Measurements from ENCODE around the gene FASLG.

Gene FASLG

DNA sequence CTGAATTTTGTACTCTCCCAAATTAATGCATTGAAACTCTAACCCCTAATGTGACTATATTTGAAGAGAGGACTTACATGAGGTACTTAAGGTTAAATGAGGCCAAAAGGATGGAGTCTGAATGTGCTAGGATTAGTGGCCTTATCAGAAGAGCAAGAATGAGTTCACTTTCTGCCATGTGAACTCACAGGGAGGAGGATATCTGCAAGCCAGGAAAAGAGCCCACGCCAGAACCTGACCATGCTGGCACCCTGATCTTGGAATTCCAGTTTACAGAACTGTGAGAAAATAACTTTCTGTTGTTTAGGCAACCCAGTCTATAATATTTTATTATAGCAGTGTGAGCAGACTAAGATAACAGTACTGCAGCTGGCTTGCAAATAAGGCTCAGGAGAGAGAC, 12.2 kb upstream of the FASLG start:
- DNase-seq (ENCODE audit: low spot score), result no peak

DNA sequence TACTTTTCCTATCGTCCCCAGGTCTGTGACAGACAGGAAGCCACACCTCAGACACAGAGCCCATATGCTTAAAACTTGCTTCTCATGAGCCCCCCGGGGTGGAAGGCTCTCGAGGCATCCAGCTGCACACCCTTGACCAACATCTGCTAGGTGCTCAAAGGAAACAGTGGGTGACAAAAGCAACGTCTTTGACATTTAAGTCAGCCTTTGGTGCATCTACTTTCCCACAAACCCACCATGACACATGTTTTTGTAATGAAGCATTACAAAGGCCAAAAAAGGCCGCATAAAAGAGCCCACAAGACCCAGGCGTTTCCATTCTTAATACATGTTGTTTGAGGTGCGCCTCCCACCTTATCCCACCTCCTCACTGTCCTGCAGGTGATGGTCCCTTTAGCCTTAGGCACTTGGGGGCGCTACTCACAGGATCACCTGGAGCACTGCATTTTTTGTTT, 11.8 kb upstream of the FASLG start:
- no peak for DNase-seq (ENCODE audit: low spot score)

DNA sequence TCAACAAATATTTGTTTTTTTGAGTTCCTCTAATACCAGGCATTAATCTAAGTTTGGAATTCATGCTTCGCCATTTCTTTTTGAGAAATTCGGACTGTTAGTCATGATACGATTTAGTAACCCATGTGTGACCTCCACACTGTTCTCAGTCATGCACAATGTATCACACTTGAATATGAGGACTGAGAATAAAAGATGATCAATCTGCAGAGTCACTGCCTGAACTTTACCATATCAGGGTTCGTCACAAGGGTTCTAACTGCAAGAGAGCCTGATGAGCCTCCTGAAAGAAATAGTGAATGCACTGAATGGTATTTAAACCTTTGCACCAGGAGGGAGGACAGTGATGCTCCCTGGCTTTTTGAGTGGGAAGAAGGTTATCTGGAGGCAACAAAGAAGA, 10.9 kb upstream of the FASLG start:
- DNase-seq (ENCODE audit: low spot score), result no peak

DNA sequence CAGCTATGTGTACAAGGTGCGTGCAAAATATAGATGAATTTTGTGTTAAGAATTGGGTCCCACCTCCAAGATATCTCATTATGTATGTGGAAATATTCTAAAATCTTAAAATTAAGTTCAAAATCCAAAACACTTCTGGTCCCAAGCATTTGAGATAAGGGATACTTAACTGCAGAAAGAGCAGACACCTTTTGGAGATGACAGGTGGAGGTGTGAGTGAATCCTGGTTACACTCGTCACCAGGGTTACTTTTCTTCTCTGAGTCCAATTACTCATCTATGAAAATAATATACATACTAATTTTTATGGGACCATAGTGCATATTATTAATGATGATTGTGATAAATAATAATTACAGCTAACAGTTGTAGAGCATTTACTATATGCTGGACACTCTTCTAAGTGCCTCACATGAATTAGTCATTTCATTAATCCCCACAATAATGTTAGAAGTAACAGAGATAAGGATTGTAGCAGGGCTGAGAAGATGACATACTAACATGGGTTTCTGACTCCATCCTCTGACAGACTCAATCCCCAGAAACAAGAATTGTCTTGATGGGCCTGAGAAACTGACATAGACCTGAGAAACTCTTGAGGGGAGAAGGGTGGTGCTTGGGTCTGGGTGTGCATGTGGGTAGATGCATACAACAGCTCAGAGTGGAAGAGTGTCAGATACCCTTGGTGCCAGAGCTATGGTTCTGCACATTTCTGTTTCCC, 8.3 kb upstream of the FASLG start:
- DNase-seq (ENCODE audit: low spot score), result no peak

DNA sequence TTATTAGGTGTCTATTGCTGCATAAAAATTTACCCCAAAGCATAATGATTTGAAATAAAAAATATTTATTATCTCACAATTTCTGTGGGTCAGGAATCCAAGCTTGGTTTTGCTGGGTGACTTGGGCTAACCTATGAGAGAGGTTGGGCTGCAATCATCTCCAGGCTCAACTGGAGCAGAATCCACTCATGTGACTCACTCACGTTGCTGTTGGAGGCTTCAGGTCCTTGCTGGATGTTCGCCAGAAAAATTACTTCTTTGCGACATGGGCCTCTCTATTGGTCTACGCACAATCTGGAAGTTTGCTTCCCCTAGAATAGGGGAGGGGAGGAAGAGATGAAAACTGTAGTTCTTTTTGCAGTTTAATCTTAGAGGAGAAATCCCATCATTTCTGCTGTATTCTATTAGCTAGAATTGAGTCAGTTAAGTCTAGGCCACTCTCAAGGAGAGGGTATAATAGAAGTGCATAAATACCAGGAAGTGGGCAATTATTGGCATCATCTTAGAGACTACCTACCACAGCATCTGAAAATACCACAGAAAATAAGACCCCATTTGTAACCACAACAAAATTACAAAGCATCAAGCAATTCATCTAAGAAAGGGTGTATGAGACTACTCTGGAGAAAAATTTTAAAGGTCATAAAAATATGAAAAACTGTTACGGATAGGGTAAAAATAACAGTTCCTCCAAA, 5.7 kb upstream of the FASLG start:
- no peak for DNase-seq (ENCODE audit: low spot score)

DNA sequence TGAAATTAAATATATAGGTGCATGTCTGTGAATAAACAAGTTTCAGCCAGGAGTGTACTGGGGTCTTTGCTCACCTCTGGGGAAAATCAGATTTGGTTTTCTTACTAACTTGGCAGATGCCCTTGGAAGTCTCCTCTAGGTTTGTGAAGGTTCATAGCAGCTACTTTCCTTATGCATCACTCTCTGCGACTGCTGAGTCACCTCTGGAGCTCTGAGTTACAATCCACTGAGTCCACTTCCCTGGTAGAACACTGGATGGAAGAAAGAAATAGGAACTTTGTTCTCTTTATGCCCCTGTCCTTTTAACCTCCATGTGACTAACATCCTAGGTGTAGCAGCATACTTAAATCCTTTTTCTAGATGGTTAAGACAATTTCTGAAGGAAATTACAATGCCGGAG, 4.4 kb upstream of the FASLG start:
- no peak for DNase-seq (ENCODE audit: low spot score)

DNA sequence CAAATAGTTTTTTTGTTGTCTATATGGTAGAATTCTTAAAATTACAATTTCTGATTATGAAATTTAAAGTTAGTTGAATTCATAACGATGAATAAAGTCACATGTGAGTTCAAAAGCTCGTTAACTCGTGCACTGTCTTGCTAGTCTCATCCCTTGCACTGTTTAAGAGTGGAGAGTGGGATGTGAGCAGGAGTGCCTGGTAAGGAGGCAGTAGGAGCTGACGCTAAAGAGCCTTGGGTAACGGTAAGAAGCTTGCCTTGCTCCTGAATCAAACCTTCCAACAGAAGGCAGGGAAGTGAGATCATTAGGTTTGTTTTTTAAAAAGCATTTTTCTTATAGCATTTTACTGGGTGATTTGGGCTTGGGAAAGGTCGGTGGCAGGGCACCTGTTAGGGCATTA, 2.3 kb upstream of the FASLG start:
- no peak for DNase-seq (ENCODE audit: low spot score)

DNA sequence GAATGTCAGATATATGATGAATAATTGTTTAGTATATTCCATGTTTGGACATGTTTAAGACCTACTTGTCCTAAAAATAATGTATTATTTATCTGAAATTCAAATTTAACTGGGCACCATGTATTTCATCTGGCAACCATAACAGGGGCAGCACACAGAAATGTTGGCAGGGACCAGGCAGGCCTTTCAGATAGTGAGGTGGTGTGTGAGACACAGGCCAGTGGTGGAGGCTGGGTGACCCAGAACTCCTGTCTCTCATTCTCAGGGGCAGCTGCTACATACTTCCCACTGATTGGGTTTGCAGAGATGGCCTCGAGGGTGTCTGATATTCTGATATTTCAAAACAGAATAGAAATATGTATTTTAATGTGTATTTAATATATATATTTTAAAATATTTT, 1.3 kb upstream of the FASLG start:
- no peak for DNase-seq (ENCODE audit: low spot score)

DNA sequence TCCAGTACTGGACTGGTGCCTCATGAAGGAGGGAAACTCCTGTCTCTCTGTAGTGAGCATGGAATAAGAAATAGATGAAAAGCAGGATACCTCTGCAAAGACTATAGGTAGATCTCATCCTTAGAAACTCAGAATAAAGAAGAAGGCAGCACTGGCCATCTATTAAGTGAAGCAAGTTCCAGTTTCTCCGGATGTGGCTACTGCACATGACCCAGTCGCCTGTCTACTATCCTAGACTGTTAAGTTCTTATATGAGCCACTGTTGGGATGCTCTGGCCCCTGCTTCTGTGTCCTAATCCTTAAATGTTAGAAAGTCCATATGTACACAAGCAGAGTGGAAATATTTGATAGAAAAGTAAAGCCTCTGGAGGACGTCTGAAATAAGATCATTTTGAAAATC, 2.2 kb downstream of the FASLG start:
- no peak for DNase-seq (ENCODE audit: low spot score)

DNA sequence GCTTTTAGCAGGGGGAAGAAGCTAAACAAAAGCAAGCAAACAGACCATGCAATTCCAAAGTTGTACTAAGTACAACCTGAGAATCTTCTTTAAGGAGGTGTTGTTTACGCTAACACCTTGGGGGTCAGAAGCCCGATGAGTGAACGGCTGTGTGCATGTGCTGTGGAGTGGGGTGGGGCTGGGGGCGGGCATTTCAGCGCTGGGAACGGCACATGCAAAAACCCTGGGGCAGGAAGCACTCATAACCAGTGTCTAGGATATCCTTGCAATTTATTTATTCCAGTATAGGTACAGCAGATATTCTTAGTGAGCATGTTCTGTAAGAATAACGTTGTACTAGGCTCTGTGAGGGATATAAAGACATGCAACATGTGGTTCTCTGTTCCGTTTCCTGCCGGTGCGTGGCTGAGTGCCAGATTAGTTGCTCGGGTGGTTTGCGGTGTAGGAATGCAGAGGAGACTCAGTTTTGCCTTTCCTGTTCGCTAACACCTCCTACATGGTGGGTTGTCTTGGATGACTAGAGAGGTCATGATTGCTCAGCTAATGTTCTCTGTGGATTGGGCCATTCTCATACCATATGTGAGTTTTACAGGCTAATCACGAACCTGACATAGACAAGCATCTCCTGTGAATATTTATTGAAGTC, 3.7 kb downstream of the FASLG start:
- DNase-seq (ENCODE audit: low spot score), result no peak

DNA sequence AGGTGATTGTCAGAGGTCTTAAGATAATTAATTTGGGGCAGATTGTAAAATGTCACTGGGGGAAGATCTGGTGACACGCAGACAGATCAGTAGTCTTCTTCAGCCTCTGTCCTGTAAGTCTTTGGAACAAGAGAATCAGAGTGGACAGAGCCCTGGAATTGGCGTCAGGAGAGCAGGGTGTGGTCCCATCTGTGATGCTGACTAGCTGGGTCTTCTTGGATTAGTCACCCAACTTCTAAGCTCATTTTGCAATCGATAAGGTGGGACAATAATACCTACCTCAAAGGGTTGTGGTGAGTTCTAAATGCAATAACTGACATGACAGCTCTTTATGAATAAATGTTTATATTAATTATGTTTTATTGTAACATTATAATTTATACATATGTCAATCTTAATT, 4.8 kb downstream of the FASLG start:
- DNase-seq (ENCODE audit: low spot score), result no peak

DNA sequence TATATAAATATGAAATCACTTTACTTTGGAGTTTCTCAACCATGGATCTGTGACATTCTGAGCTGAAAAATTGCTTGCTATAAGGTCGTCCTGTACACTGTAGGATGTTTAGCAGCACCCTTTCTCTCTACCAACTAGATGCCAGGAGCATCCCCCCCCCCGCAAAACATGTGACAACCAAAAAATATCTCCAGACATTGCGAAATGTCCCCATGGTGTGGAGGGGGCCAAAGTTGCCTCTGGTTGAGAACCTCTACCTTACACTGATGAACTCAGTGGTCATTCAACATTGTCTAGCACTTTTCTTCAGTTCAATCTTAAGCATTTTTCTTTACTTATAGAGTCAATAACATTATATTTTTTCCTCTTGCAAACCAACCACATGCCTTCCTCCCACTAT, 9.2 kb downstream of the FASLG start:
- DNase-seq (ENCODE audit: low spot score), result no peak

DNA sequence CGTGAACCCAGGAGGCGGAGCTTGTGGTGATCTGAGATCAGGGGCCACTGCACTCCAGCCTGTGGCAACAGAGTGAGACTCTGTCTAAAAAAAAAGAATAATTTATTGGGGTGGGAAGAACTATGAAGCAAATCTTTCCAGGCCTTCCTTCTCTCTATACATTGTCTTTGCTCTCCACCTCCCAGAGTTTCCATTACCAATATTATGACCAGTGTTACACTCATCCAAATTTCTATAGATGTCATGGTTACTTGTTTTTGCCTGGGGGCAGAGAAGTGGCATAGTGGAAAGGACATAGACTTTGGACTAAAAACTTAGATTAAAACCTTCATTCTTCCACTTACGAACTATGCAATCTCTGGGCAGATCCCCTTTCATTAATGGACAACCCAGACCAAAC, 10.1 kb downstream of the FASLG start:
- no peak for DNase-seq (ENCODE audit: low spot score)

DNA sequence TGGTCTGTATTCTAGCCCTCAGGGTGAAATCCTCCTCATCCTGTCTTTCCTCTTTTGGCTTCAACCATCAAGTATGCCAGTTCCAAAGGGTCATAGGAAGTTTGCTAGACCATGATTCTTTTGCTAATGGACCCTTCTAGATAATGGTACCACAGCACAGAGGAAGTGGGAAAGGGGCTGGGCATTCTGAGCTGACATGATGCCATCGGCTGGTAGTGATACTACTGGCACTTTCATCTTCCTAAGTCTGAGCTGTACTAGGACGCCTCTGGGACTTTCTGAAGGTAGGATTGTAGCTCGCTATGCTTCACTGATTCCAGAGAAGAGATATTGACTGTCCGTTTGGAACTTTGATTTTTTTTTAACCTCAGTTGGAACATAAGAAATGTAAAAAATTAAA, 11.4 kb downstream of the FASLG start:
- no peak for DNase-seq (ENCODE audit: low spot score)

DNA sequence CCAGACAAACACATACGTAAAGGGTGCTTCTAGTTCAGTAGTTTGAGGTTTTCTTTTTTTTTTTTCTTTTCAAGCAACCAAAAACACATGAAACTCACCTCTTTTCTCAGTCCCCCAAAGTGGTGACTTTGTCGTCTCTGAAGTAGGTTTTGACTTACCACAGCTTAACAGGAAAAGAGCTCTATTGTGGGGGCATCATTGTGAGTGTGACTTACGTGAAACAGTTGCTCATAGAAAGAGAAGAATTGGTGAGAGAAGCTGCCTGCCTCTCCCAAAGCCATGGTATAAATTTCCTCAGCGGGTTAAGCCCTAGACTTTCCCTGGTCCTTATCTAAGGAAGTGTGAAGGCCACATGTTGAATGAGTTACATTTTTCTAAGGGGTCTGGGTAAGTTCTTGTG, 11.9 kb downstream of the FASLG start:
- DNase-seq (ENCODE audit: low spot score), result no peak

DNA sequence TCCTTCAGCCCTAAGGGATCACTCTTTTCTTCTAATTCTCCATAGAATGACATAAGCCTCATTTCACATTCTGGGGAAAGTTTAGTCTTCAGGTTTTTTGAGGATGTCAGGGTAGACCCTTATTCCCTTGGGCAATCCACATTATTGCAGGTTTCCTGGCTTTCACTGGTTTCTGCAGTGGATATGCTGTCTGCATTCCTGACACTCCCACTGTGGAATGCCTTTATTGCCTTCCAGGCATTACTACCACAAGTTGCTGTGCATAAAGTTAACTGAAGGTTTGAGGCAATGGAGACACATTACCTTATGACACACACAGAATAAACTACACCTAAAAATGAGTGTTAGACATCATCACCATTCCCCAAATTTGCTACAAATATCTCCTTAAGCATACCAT, 12.7 kb downstream of the FASLG start:
- DNase-seq (ENCODE audit: low spot score), result no peak

DNA sequence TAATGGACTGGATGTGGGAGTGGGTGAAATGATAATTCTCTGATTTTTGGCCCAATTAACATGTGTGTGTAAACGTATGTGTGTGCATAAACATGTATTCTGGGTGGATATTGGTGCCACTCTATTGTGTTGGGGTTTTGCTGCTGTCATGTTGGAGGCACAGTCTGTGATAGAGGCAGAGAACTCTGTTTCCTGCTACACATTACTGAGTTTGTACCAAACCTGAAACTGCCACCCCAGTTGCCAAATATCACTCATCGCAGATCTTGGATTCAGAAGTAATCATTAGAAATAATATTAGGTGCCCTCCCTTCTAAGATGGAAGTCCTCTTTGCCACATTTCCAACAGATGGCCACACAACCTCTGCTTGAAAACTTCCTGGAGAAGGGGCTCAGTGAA, 13.8 kb downstream of the FASLG start:
- no peak for DNase-seq (ENCODE audit: low spot score)

DNA sequence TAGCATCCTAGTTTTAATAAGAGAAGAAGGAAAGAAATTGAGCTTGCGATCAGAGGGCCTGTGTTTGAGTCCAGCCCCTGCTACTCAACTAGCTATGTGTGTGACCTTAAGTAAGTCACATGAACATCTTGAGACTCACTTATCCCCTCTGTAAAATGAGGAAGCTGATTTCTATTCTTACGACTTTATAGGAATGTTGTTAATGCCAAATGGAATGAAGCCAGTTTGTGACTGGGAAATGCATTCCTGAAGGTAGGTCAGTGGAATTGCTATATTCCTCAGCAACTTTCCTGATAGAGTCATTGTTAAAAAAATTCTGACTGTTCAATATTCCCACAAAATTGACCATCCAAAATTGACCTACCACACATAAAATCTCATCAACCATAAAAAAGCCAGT, 14.9 kb downstream of the FASLG start:
- no peak for DNase-seq (ENCODE audit: low spot score)

DNA sequence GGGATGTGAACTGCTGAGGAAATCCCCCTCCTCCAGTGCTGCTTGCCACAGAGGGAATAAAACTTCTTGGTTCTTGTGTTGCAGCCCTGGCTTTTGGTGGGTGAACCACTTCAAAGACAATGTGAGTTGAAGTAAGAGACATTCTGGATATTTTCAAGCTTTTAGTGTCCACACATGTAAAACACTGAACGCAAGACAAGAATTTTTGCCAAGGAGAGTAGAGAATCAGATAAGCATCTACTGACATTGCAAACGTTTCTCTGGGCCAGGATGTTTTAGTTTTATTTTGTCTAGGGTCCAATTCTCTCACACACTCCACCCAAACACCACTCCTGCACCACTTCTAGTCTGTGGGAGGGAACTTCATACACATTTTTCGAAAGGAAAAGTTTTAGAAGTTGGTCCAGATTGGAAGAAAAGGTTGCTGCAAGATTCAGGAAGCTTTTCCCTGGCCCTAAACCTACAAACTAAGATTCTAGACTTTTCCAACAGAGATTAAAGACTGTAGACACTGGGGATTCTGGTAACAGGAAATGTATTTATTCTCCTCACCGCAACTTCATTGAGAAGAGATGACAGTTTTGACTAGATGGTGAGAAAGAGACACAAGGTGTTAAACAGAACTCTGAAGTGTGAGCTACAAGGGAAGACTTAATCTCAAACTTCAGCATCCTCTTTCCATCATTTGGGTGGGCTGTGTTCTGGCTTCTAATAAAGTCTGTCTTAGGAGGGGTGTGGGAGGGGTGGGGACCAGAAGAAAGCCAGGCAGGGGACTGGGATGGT, 16.1 kb downstream of the FASLG start:
- no peak for DNase-seq (ENCODE audit: low spot score)

DNA sequence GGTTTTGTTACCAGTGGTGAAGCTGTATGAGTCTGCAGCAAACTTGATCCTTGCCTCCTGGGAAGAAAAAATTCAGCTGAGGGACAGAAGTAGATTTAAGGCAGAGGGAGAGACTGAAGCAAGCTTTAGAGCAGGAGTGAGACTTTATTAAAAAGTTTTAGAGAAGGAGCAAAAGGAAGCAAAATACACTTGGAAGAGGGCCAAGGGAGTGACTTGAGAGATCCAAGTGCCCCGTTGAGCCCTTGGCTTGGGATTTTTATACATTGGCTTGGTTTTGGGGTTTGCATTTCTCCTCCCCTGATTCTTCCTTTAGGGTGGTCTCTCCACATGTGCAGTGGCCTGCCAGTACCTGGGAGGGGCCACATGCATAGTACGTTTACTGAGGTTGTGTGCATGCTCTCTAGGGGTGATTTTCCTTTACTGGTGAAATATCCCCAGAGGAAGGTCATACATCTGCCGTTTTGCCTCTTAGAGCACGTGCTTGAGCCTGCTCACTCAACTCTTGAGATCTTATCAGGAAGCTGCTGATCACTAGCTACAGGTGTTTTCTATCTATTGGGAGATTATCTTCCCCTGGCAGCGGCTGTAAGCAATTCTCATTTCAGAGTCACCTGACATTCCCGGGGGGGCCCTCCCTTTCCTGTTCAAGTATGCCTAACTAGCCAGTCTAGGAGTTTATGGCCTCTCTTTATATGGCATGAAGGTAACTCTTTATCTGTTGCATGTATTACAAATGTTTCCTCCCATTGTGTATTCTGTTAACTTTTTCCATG, 20.3 kb downstream of the FASLG start:
- no peak for DNase-seq (ENCODE audit: low spot score)

DNA sequence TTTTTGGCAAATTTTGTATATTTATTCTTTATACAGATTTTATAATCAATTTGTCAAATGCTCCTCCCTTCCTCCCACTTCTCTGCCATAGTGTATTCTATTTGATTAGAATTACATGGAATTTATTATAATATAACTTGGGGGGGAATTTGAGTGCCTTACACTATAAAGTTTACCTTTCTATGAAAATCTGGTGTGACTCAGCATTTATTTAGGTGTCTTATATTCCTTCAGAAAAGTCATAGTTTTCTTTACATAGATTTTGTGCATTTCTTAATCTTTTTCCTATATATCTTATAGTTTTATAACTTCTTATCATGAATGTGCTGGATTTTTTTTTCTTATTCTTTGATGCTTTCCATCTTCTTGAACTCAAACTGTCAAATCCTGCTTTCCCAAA, 21.3 kb downstream of the FASLG start:
- DNase-seq (ENCODE audit: low spot score), result no peak

DNA sequence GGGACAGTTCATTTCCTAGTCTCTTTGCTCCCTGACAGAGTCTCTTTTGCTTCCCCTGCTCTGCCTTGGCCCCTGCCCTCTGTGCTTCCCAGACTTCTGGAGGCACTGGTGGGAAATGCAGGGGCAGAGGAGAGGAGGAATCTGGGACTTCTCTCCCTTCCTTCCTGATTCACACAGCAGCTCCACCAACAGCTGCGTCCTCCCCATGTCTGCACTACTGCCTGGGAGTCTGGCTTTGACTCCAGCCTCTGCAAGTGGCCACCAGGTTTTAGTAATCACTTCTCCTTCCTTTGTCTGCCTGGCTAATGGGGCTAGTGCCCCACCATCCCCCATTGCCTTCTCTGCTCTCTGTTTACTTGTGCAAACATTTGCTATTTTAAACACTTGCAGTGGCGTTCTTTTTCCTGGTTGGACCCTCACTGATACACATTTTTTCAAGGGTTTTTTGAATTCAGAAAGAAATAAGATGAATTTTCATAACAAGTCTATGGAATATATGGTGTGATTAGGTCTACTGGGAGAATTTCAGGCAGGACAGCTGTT, 21.9 kb downstream of the FASLG start:
- DNase-seq (ENCODE audit: low spot score), result no peak
